ENCODE results near the gene DAAM1. TPM values are rescaled to one million over a fixed set of nuclear protein-coding genes. Genes with fewer than 3 reads are reported as not detected.

Gene DAAM1
- total RNA-seq, 2 experiments from 2014 or later, result 12.1 to 15.9 TPM

DNA sequence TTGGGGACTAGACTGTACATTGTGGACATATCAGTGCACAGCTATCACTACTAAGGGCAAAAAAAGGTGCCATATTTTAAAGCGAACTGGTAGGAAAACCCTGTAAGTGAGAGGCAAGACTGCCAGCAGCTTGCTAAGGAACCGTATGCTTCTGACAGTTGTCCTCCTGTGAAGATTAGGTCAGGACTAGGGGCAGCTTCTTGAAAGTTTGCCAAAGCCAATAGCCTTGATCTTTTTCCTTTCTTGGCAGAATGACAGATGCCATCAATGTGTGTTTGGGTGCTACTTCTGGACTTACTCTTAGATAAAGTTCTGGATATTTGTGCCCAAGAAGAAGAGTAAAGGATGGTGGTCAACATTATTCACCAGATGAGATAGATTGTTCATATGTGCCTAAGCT lies 7.4 kb downstream of the DAAM1 start:
- H3K9me3 Mint-ChIP-seq (ENCODE audit: low read depth), result no peaks in the 10 kb centered on the region
- no peak for DNase-seq
- no peaks in the 10 kb centered on the region for H3K27me3 Mint-ChIP-seq
- no peak for ATAC-seq
- H3K4me1 Mint-ChIP-seq, result peaks cover 3% of the 10 kb centered on the region
- no peak overlapping the region for H3K4me3 Mint-ChIP-seq
- CTCF ChIA-PET, result no interaction called here
- H3K27ac Mint-ChIP-seq, result no peak overlapping the region
- no peaks in the 10 kb centered on the region for H3K36me3 Mint-ChIP-seq

DNA sequence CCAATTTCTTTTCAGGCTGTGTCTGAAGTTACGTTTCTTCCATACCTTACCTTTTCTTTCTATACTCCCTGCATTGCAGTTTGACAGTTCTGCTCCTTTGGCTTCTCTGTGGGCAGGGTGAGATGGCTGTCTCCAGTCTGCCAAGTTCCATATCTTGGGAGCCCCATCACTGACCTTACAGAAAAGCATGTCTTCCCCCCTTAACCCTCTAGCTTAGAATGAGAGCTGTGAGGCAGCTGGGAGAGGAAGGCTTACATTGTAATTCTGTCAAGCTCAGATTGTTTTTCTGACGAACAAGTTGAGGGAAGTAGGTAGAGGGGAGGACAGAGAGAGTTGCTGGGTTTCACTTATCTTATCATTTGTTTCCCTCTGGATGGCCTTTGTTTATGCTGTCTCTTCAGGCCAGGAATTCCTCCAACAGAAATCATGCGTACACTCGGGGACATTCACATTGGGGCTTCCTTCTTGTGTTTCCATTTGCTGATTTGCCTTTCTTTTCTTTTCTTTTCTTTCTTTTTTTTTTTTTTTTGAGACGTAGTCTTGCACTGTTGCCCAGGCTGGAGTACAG lies 9.3 kb downstream of the DAAM1 start:
- Mint-ChIP-seq H3K27ac (no peak overlapping the region), H3K4me1 (peaks cover 8% of the 10 kb centered on the region), H3K27me3 (no peaks in the 10 kb centered on the region), H3K9me3 (ENCODE audit: low read depth) (no peaks in the 10 kb centered on the region), H3K36me3 (no peaks in the 10 kb centered on the region), H3K4me3 (no peak overlapping the region)
- DNase-seq, result no peak
- CTCF ChIA-PET, result no interaction called here
- ATAC-seq, result no peak

DNA sequence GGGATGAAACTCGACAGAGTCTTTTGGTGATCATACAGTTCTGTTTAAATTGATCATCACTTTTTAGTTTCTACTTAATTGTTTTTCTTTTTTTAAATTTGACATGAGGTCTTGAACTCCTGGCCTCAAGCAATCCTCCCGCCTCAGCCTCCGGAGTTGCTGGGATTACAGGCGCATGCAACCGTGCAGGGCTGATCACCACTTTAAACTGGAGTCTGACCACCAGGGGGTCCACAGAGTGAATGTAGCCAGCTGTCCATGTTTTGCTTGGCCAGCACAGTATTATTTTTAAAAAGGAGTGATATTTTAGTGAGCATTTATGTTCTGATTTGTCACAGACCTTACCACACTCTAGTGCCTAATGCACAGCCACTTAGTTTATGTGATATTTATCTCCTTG lies 10.7 kb downstream of the DAAM1 start:
- no peaks in the 10 kb centered on the region for H3K9me3 Mint-ChIP-seq (ENCODE audit: low read depth)
- H3K4me3 Mint-ChIP-seq, result no peak overlapping the region
- DNase-seq (no peak), ATAC-seq (no peak)
- CTCF ChIA-PET, result no interaction called here
- no peaks in the 10 kb centered on the region for H3K36me3 Mint-ChIP-seq
- peaks cover 6% of the 10 kb centered on the region for H3K4me1 Mint-ChIP-seq
- H3K27ac Mint-ChIP-seq, result no peak overlapping the region
- no peaks in the 10 kb centered on the region for H3K27me3 Mint-ChIP-seq

DNA sequence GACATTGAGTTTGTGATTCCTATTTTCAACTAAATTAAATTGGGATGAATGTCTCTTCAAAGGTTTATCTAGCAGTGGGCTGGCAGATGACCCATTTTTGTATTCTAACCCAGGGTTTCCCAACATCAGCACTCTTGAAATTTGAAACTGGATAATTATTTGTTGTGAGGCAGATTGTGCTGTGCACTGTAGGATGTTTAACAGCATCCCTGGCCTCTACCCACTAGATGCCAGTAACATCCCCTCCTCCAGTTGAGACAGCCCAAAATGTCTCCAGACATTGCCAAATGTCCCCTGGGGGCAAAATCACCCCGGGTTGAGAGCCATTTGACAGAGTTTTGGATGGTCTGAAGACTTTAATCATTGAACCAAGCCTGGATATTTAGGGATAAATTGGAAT lies 11.1 kb downstream of the DAAM1 start:
- H3K27me3 Mint-ChIP-seq, result no peaks in the 10 kb centered on the region
- H3K9me3 Mint-ChIP-seq (ENCODE audit: low read depth), result no peaks in the 10 kb centered on the region
- peaks cover 6% of the 10 kb centered on the region for H3K4me1 Mint-ChIP-seq
- CTCF ChIA-PET, result no interaction called here
- DNase-seq (no peak), ATAC-seq (no peak)
- no peaks in the 10 kb centered on the region for H3K36me3 Mint-ChIP-seq
- H3K27ac Mint-ChIP-seq, result no peak overlapping the region
- H3K4me3 Mint-ChIP-seq, result no peak overlapping the region

DNA sequence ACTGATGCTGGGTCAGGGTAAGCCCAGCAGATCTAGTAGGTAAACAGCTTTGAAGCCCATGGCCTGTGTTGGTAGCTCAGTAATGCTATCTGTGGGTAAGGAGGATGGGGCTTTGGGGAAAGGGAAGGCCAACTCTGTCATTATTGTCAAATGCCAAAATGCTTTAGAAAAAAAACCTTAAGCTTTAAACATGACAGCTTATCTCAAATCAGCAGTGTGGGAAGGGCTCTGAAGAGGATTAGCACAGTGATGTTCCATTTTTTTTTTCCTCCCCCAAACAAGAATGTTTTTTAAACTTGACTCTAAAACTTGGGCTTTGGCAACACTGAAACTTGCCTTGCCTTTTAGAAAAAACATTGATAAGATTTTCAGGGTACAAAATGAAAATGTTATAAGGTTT lies 11.7 kb downstream of the DAAM1 start:
- DNase-seq, result no peak
- CTCF ChIA-PET, result no interaction called here
- Mint-ChIP-seq H3K27ac (no peak overlapping the region), H3K4me1 (peaks cover 6% of the 10 kb centered on the region), H3K9me3 (ENCODE audit: low read depth) (no peaks in the 10 kb centered on the region), H3K36me3 (no peaks in the 10 kb centered on the region), H3K4me3 (no peak overlapping the region), H3K27me3 (no peaks in the 10 kb centered on the region)
- no peak for ATAC-seq

DNA sequence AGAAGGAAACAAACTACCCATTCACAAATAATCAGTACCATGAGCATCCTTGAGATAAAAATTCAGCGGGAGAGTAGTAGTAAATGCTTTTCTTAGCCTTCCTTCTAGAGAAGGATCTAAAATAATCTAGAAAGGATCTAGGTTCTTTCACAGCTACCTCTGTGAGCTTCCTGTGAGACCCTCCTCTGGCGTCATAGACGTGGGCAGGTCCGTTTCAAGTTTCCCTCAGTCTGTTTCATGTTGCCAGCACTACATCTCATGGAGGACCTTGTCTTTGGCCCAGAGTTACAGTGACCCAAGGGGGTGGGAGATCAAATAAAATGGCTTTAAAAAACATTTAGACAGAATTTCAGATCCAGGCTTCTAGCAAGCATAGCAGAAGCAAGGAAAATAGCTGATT lies 13.6 kb downstream of the DAAM1 start:
- Mint-ChIP-seq H3K27ac (no peak overlapping the region), H3K27me3 (no peaks in the 10 kb centered on the region), H3K4me1 (peaks cover 6% of the 10 kb centered on the region), H3K4me3 (no peak overlapping the region), H3K9me3 (ENCODE audit: low read depth) (no peaks in the 10 kb centered on the region), H3K36me3 (no peaks in the 10 kb centered on the region)
- DNase-seq, result no peak
- no peak for ATAC-seq
- CTCF ChIA-PET, result no interaction called here

DNA sequence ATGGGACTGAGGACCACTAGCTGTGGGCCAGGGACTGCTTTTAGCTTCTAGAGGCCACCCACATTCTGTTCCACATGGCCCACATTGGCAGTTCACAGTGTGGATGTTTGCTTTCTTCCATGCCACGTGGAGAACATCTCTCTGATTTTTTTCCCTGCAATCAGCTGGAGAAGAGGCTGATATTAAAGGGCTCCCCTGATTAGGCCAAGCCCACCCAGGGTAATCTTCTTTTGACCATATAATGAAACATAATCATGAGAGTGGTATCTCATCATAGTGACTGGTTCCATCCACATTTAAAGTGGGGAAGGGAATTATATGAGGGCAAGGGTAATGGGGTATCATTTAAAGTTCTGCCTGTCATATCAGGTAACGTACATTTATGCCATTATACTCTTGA lies 15.8 kb downstream of the DAAM1 start:
- H3K36me3 Mint-ChIP-seq, result peaks cover 2% of the 10 kb centered on the region
- no peaks in the 10 kb centered on the region for H3K27me3 Mint-ChIP-seq
- CTCF ChIA-PET, result interaction anchor here (1.1 kb wide), 1 partner anchor 14 kb away, joined by 4 read pairs; no protein-coding TSS in a partner anchor
- DNase-seq (no peak), ATAC-seq (no peak)
- H3K9me3 Mint-ChIP-seq (ENCODE audit: low read depth), result no peaks in the 10 kb centered on the region
- H3K4me3 Mint-ChIP-seq, result no peak overlapping the region
- peaks cover 13% of the 10 kb centered on the region for H3K4me1 Mint-ChIP-seq
- H3K27ac Mint-ChIP-seq, result no peak overlapping the region

DNA sequence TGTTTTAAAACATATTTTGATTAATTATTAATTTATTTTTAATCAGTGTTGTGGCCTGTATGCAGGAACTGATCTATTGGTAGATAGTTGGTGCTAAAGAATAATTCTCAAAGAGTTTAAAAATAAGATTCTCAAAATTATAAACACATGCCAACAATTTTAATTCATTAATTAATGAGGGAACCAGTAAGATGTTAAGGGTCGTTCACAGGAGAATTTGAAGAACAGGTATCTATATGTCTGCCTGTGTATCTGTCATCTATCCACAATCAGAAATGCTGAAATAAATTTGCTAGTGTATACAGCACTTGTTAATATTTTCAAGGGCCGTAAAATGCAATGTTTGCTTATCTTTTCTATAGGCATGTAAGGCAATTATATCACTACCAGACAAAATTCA lies 18.4 kb downstream of the DAAM1 start:
- peaks cover 2% of the 10 kb centered on the region for H3K36me3 Mint-ChIP-seq
- H3K9me3 Mint-ChIP-seq (ENCODE audit: low read depth), result no peaks in the 10 kb centered on the region
- H3K4me3 Mint-ChIP-seq, result no peak overlapping the region
- no peaks in the 10 kb centered on the region for H3K27me3 Mint-ChIP-seq
- H3K4me1 Mint-ChIP-seq, result peaks cover 14% of the 10 kb centered on the region
- DNase-seq (no peak), ATAC-seq (no peak)
- no peak overlapping the region for H3K27ac Mint-ChIP-seq
- CTCF ChIA-PET, result no interaction called here

DNA sequence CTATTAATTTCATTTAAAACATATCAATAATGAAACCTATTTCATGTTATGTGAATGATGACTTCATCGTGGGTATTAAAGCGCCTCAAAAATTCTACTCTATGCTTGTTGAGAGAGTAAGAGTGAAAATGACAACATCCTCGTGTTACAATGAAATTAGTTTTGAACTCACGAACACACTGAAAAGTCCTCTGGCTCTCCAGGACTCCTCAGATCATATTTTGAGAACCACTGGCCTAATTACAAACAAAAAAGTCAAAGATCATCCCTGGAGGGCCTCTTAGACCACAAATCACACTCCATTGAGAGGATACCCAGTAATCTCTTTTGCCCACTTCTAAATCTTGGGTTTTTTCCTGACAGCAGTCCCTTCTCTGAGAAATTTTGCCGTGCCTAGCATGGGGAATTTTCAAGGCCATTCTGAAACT lies 19.1 kb downstream of the DAAM1 start:
- no peak for DNase-seq
- no peak overlapping the region for H3K4me3 Mint-ChIP-seq
- no peaks in the 10 kb centered on the region for H3K9me3 Mint-ChIP-seq (ENCODE audit: low read depth)
- CTCF ChIA-PET, result no interaction called here
- peaks cover 11% of the 10 kb centered on the region for H3K4me1 Mint-ChIP-seq
- no peak for ATAC-seq
- H3K36me3 Mint-ChIP-seq, result peaks cover 2% of the 10 kb centered on the region
- no peaks in the 10 kb centered on the region for H3K27me3 Mint-ChIP-seq
- H3K27ac Mint-ChIP-seq, result no peak overlapping the region

DNA sequence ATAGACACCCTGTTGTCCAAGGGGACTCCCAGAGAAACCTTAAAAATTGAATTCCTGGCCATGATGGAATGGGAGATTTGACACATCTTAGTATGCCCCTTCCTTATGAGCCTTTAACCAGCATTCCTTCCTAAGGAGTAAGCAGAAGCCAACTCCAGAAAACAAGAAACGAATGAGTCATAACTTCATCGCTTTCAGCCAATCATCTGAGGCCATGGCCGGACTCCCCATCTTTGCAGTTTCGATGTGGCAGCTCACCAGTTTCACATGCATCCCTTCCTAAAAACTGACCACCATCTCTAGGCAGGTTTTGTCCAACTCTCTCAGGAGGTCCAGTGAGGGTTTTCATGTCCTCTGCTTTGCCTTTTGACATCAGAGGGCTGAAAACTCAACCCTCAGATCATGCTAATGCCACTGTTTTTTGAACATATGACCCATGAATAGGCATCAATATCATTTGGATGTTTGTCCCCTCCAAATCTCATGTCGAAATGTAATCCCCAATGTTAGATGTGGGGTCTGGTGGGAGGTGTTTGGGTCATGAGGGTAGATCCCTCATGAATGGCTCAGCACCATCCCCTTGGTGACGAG lies 19.9 kb downstream of the DAAM1 start:
- no peaks in the 10 kb centered on the region for H3K27me3 Mint-ChIP-seq
- no peak overlapping the region for H3K4me3 Mint-ChIP-seq
- H3K27ac Mint-ChIP-seq, result no peak overlapping the region
- no peaks in the 10 kb centered on the region for H3K9me3 Mint-ChIP-seq (ENCODE audit: low read depth)
- ATAC-seq, result no peak
- H3K4me1 Mint-ChIP-seq, result peaks cover 11% of the 10 kb centered on the region
- CTCF ChIA-PET, result no interaction called here
- DNase-seq, result no peak
- H3K36me3 Mint-ChIP-seq, result peaks cover 2% of the 10 kb centered on the region

DNA sequence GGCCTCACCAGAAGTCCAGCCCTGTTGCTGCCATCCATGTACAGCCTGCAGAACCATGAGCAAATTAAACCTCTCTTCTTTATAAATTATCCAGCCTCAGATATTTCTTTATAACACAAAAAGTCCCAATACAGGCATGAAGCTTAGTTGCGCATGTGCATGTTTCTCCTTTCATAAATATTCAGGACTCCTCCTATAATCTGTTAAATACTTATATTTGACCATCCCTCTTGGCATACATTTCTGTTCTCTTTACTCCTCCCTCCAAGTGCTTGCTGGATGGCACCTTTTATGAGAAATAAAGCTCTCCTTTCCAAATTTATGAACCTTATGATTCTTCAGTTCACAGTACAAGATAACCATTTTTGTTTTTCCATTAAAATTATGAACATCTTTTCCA lies 20.5 kb downstream of the DAAM1 start:
- Mint-ChIP-seq H3K27me3 (no peaks in the 10 kb centered on the region), H3K4me1 (peaks cover 11% of the 10 kb centered on the region), H3K4me3 (no peak overlapping the region), H3K36me3 (peaks cover 2% of the 10 kb centered on the region), H3K9me3 (ENCODE audit: low read depth) (no peaks in the 10 kb centered on the region), H3K27ac (no peak overlapping the region)
- CTCF ChIA-PET, result no interaction called here
- ATAC-seq, result no peak
- no peak for DNase-seq

DNA sequence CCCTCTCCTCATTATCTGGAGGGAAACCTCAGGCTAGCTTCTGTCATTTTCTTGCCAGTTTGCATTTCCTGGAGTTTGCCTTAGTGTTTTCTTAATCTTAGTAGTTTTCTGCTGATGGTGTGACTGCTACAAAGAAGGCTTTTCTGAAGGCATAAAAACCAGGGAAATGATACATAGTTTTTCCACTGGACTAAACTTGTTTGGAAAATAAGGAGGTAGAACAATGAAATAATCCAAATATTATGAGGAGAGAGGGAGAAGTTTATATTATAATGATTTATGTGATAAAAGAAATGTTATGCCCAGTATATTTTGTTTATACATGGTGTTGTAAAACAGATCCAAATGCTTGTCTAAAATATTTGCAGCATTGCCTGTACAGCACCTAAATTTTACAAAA lies 22.2 kb downstream of the DAAM1 start:
- Mint-ChIP-seq H3K27me3 (no peaks in the 10 kb centered on the region), H3K4me1 (peaks cover 11% of the 10 kb centered on the region), H3K9me3 (ENCODE audit: low read depth) (no peaks in the 10 kb centered on the region), H3K4me3 (no peak overlapping the region), H3K36me3 (peaks cover 2% of the 10 kb centered on the region), H3K27ac (no peak overlapping the region)
- DNase-seq (no peak), ATAC-seq (no peak)
- CTCF ChIA-PET, result no interaction called here

DNA sequence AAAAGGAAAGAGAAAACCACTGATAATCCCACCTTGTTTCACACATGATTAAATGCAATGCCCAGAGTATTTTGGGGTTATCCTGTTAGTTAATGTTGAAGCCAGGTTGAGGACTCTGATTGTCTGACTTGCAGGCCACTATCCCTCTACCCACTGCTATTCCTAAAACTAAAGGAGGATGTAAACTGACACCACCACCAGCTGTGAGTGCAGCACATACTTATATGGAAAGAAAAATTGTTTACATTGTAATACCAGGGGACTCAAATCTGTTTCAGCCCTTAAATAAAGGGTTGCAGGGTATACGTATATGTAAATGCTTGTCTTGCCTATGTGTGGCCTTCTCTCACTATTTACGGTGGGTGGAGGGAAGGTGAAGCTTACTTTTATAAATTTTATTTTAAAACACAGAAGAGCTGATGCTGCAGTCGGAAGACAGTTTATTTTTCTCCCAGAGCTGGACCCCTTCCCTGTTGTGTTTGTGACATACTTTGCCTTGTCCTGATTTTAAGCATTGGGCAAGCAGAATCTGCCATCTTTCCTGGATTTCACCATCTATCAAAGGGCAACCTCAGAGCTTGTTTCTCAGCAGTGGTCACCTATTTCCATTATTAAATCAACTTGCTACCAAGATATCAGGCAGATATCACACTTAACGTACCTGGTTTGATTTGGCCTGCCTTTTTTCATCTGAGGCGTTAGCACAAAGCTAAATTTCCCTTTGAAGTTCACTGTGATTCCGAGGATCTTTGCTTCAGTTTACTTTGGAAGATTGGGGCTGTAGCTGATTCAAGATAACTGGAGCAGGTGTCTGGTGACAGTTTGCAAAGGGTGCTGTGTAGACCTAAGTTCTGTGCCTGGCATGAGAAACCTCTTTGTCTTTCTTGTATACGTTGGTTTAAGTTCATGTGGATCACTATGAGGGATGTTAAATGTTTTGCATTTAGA lies 25.2 kb downstream of the DAAM1 start:
- ATAC-seq (no peak), DNase-seq (no peak)
- Mint-ChIP-seq H3K9me3 (ENCODE audit: low read depth) (no peaks in the 10 kb centered on the region), H3K27me3 (no peaks in the 10 kb centered on the region), H3K4me3 (no peak overlapping the region), H3K36me3 (no peaks in the 10 kb centered on the region), H3K27ac (no peak overlapping the region), H3K4me1 (peaks cover 3% of the 10 kb centered on the region)
- CTCF ChIA-PET, result no interaction called here

DNA sequence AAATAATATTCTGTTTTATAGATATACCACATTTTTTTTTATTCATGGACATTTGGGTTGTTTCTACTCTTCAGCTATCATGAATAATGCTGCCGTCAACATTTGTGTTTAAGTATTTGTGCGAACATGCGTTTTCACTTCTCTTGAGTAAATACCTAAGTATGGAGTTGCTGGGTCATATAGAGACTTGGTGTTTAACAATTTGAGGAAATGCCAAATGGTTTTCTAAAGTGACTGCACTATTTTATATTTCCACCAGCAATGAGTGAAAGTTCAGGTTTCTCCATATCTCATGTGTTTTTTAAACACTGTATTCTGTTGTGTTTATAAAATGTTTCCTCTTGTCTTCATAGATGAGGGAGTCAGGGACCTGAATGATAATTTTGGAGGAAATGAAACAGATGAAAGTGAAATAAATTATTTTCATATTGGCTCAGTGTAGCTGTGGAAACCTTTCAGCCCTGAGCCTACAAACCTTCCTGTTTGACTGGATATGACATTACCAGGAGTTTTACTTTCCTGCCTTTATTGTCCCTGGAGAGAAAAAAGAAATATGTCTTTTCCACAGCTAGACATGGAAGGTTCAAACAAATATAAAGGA lies 26.3 kb downstream of the DAAM1 start:
- Mint-ChIP-seq H3K36me3 (no peaks in the 10 kb centered on the region), H3K4me1 (peaks cover 3% of the 10 kb centered on the region), H3K4me3 (no peak overlapping the region), H3K27ac (no peak overlapping the region), H3K9me3 (ENCODE audit: low read depth) (no peaks in the 10 kb centered on the region), H3K27me3 (no peaks in the 10 kb centered on the region)
- DNase-seq (no peak), ATAC-seq (no peak)
- CTCF ChIA-PET, result no interaction called here

All from activated CD8-positive, alpha-beta memory T cell treated with anti-CD3 and anti-CD28 coated beads, Interleukin-2, amount 10 ng/mL, durations not matched to agents 7 days and 5 days (primary cell).